K562 (cell line): ENCODE measurements around the gene C19orf67. TPM values are rescaled to one million over a fixed set of nuclear protein-coding genes. Genes with fewer than 3 reads are reported as not detected.
A peak's percentile ranks its signal among the peaks of the same experiment; 100 is the strongest.

Experiments used
- AFF1 ChIP-seq, 2 experiments: fragments of 450-650 bp; IDR thresholded peaks; 2 replicates each; pipeline ENCODE4 v1.6.1; 2018; ENCODE audit warnings: mild to moderate bottlenecking in 2 of 2, low read depth in 1 of 2; ENCODE audit not compliant: partially characterized antibody in 2 of 2
- CBFA2T3 ChIP-seq: fragments of 450-650 bp; IDR thresholded peaks from 2 replicates; pipeline ENCODE4 v1.6.1; 2017
- EGR1 ChIP-seq: fragments of 450-650 bp; conservative IDR thresholded peaks from 2 replicates; pipeline ENCODE4 v1.6.1; 2017; ENCODE audit warnings: mild to moderate bottlenecking
- EWSR1 ChIP-seq: fragments of 450-650 bp; IDR thresholded peaks from 2 replicates; pipeline ENCODE4 v1.6.1; 2018; ENCODE audit warnings: borderline replicate concordance, mild to moderate bottlenecking, low read depth, moderate library complexity; ENCODE audit not compliant: partially characterized antibody
- MCM3 ChIP-seq: fragments of 450-650 bp; IDR thresholded peaks from 2 replicates; pipeline ENCODE4 v1.6.1; 2016
- POU5F1 ChIP-seq: fragments of 150-350 bp; IDR thresholded peaks from 2 replicates; pipeline ENCODE4 v1.6.1; 2014; ENCODE audit warnings: borderline replicate concordance, low read length, low read depth, mild to moderate bottlenecking; ENCODE audit not compliant: partially characterized antibody
- SNIP1 ChIP-seq: fragments of 450-650 bp; IDR thresholded peaks from 2 replicates; pipeline ENCODE4 v1.7.1; 2017; ENCODE audit warnings: low read depth, mild to moderate bottlenecking
- UBTF ChIP-seq, 2 experiments: IDR thresholded peaks; 2 replicates each; pipeline ENCODE4 v1.6.1; 2012; ENCODE audit warnings: improper control_type of control experiment in 2 of 2, low read depth in 2 of 2, low read length in 2 of 2, borderline replicate concordance in 1 of 2
- ZNF24 ChIP-seq: fragments of 450-650 bp; IDR thresholded peaks from 2 replicates; pipeline ENCODE4 v1.6.1; 2016
- ZNF318 ChIP-seq, 2 experiments: fragments of 450-650 bp; IDR thresholded peaks; 2 replicates each; pipeline ENCODE4 v1.6.1; 2016; ENCODE audit warnings: mild to moderate bottlenecking in 2 of 2, borderline replicate concordance in 1 of 2, low read depth in 1 of 2, moderate library complexity in 1 of 2
- ZNF76 ChIP-seq: fragments of 250-450 bp; sonication (Bioruptor Pico); IDR thresholded peaks from 2 replicates; pipeline ENCODE4 v1.4.0; 2020; ENCODE audit warnings: mild to moderate bottlenecking, moderate library complexity, borderline replicate concordance
- polyA plus RNA-seq, 8 experiments: library from polyadenylated mRNA; depleted of rRNA in 4 of 8; stranded (reverse) in 5 of 8; unstranded in 3 of 8; fragments of >200 nt; fragmentation: Nextera tagmentation in 2 of 8; fragmentation: Illumina TruSeq in 1 of 8; extraction: Ambion mirVana in 2 of 8; extraction: Trizol in 1 of 8; gene quantifications; 2 replicates each; pipeline versions ENCODE4 v1.2.1 to v1.2.3, GENCODE V29; 2011 to 2014; ENCODE audit warnings: inconsistent platforms in 1 of 8, missing spikeins in 1 of 8
- total RNA-seq, 7 experiments: library from RNA; depleted of rRNA in 6 of 7; stranded (reverse); fragments of >200 nt in 6 of 7; fragmentation: Illumina TruSeq in 2 of 7; extraction: Trizol in 2 of 7; gene quantifications; 2 replicates each; pipeline versions ENCODE4 v1.2.1 to v1.2.3, GENCODE V29; 2011 to 2021; ENCODE audit warnings: low replicate concordance in 1 of 7

Gene C19orf67
- total and polyA plus RNA-seq, 9 of the 15 experiments (the other 6 are each of a cell fraction or from before 2014, with no cell fraction given), result 0.29 to 1.8 (median 0.51) TPM; not detected in 3

GRCh38 chr19:14118165-14119051, 32.8 kb upstream of the C19orf67 start (continued):
- TF ChIP-seq ZNF76 (CRISPR knock-in tag) (peak; percentile 67; the same call in 1 of the 2 replicates), ZNF24 (peak; percentile 17; the same call in 1 of the 2 replicates), AFF1 (IDR thresholded peaks at IDR 0.05; ENCODE audit: low read depth in 1 of 2, partially characterized antibody in 2 of 2) (peak in 1 of 2 experiments; percentile 67), POU5F1 (no peak), MCM3 (no peak), ZNF318 (IDR thresholded peaks at IDR 0.05; ENCODE audit: borderline replicate concordance in 1 of 2, low read depth in 1 of 2) (no peak), UBTF (IDR thresholded peaks at IDR 0.05; ENCODE audit: borderline replicate concordance in 1 of 2, low read depth in 2 of 2, low read length in 2 of 2) (no peak), EWSR1 (no peak), CBFA2T3 (no peak), EGR1 (no peak), SNIP1 (no peak)
